Globus pallidus (tissue), 1 donor: ENCODE measurements around the gene CPA4.
"Not testable (repeated sequence)": the region's sequence is repeated elsewhere in the genome, so short reads cannot be mapped to it uniquely, and the experiment has no call there.

ENCODE experiments used
- DNase-seq: peaks from one replicate; pipeline ENCODE4 v3.0.0-alpha.2; 2015; ENCODE audit warnings: low spot score

Gene CPA4

DNA sequence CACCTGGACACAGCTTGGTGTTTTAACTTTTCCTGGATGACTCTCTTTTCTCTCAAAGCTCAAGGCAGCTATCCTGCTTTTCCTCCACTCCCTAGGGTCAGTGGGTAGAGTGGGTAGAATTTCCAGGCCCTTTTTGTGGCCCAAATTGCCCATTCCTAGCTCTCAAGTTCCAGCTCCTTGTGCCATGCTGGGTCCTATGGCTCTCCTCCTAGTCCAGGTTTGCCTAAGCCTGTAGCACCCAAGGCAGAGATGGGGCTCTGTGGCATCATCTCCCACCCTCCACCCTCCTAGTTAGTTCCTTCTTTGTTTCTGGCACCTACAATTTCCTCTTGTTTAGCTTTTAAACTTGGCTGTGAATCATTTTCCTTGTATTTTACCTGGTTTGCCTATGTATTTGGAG is 9.7 kb downstream of the CPA4 start:
- no peak for DNase-seq

DNA sequence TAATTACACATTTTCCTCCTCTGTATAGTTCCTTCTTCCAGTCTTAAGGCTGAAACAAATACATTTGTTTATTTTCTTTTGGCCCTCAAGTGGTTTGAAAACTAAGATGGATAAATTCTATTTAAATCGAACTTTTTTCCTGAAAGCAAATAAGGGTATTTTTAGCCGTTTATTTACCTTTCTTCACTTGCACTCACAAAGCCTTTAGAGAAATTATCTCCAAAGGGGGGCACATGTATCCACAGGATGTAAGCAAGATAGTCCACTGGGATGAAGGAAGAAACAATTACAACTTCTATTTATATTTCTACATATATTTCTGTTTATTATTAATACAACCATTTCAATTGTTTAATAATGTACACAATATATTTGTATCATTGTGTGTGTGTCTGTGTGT is 10.2 kb downstream of the CPA4 start:
- no peak for DNase-seq

DNA sequence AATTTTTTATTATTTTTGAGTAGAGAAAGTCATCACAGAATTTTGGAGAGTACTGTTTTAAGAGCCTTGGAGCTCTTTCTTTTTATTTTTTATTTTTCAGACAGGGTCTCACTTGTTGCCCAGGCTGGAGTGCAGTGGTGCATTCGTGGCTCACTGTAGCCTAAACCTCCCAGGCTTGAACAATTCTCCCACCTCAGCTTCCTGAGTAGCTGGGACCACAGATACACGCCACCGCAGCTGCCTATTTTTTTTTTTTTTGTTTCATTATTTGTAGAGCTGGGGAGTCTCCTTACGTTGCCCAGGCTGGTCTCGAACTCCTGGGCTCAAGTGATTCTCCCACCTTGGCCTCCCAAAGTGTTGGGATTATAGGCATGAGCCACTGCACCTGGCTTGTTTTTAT is 10.6 kb downstream of the CPA4 start:
- DNase-seq, result no peak

DNA sequence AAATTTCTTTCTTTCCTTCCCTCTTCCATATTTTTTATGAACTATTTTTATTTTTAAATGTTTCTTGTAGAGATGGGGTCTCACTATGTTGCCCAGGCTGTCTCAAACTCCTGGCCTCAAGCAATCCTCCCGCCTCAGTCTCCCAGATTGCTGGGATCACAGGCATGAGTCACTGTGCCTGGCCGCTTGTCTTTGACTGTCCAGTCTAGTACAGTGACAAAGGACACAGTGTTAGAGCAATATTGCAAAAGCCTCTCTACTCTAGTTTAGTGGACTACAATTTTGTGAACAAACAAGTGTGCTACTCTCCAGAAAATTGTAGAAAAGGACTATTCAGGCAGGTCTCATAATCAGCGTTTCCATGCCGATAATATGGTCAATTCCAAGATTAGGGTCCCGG is 11.0 kb downstream of the CPA4 start:
- DNase-seq, result no peak

DNA sequence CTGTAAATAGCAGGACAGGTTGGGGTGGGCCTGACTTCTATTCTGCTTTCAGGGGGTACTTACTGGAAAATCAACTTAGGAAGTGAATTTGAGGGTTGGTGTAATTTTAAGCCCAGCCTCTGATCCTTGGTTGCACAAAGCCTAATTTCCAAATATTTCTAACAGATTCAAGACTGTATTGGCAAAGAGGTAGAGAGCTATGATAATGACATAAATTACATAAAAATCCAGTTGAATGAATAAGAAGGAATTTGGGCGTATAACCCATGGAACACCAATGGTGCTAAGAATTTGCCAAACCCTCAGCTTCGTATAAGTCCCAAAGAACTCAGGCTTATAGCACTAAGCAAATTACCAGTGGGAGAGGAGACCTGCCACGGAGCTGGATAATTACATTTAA is 11.9 kb downstream of the CPA4 start:
- no peak for DNase-seq

DNA sequence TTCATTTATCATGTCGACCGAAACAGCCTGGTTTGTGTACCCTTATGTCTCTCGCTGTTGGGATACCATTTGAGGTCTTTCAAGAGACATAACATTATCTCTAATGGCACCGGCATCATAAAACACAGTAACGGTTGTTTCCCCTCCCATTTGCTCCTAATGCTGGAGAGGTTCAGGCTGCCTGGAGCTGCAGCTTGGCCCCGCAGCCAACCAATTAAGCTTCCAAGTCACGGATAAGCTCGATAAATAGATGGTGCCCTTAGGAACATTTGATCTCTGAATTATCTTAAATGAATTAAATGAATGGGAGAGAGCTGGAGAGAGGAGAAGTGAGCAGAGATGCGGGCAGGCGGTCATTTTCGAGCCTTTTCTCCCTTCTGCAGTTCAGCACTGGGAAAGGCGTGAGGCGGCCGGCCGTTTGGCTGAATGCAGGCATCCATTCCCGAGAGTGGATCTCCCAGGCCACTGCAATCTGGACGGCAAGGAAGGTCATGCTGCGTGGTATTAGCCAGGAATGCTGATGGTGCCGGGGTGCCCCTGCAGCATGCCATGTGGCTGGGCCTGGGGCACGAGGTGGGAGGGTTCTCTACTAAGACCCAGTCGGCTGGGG is 12.6 kb downstream of the CPA4 start:
- DNase-seq, result no peak

DNA sequence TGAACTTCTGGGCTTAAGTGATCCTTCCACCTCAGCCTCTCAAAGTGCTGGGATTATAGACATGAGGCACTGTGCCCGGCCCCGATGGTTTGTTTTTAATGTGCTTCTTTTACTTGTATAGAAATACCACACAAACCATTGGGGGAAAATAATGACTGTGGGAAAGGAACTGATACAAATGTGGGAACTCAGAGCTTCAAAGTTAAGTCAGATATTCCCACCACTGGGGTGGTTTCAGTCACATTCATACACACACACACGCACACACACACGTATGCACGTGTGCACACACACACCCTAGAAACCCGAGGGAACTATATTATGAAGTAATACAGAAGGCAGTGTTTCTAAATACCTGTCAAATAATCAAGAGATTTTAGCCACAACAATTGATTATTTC is 17.0 kb downstream of the CPA4 start:
- DNase-seq, result no peak

DNA sequence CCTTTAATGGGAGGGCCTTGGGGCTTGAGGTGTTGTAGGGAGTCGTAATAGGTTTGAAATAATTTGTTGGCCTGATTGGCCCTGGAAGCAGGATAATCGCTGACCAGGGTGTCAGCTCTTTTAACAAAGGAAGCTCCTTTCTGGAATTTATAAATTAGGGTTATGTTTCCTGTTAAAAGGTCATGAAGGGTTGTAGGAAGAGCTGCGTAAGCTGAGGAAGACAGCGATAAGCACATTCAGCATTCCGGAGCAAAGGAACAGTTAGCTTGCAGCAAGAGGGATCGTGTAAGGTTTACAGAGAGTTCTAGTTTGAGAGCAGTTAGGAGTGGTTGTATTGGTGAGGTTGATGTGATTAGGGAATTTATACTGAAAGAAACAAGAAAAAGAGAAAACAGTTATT is 21.3 kb downstream of the CPA4 start:
- no peak for DNase-seq

DNA sequence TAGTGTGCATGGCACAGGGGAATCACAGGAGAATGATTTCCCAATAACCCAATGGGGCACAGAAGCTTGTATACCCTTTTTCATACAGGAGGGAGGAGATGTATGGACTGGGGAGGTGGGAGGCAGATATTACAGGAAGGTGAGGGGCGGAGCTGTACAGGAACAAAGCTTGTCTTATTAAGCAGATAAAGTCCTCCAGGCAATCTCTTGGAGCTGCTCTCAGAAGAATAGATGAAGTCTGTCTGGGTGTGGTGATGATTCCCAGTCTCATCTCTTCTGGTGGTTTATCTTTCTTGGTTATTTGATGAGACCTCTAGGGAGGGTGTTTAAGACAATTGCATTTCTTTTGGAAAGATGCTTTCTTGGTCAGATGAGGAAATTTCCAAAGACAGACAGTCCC is 26.6 kb downstream of the CPA4 start:
- DNase-seq, result no peak

DNA sequence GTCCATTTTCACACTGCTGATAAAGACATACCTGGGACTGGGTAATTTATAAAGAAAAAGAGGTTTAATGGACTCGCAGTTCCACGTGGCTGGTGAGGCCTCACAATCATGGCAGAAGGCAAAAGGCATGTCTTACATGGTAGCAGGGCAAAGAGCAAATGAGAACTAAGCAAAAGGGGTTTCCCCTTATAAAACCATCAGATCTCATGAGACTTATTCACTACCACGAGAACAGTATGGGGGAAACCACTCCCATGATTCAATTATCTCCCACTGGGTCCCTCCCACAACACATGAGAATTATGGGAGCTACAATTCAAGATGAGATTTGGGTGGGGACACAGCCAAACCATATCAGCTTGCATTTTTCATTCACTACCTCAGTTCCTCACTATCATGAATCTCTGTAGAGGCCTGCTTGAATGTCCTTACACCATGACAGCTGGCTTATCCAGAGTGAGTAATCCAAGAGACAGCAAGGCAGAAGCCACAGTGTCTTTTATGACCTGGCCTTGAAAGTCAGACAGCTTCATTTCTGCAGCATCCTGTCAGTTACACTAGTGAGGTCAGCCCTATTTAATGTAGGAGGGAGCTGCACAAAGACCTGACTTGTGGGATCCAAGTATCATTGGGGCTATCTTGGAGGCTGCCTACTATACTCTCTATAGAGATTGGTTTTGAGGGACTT is 28.7 kb downstream of the CPA4 start:
- not testable (repeated sequence) for DNase-seq

DNA sequence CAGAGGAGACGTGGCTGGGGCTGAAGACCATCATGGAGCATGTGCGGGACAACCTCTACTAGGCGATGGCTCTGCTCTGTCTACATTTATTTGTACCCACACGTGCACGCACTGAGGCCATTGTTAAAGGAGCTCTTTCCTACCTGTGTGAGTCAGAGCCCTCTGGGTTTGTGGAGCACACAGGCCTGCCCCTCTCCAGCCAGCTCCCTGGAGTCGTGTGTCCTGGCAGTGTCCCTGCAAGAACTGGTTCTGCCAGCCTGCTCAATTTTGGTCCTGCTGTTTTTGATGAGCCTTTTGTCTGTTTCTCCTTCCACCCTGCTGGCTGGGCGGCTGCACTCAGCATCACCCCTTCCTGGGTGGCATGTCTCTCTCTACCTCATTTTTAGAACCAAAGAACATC is 29.7 kb downstream of the CPA4 start:
- DNase-seq, result no peak

DNA sequence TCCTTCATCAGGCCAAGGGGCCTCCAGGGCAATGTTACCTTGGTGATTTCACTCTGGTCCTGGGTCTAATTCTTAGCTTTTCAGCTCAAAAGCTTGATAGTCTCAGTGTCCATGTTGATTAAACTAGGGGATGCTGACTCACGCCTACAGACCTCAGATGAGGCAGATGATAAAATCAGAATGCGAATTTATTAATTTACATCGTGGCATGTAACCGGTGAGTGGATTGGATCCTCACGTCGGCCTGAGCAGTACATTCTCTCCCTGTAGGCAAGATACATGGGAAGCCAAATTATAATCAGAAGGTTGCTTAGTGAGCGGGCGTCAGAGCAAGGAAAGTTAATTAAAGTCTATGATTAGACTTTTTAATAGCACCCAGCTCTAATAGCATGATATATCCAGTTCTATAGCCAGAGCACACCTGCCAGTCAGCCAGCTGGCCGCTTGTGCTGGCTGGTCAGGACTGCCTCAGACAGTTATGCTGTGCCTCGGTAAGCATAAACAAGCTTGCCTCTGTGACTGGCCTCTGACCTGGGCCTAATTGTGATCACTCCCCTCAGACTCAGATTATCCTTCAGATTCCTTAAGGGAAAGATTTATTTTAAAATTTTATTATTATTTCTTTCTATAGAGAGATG is 31.5 kb downstream of the CPA4 start:
- no peak for DNase-seq

DNA sequence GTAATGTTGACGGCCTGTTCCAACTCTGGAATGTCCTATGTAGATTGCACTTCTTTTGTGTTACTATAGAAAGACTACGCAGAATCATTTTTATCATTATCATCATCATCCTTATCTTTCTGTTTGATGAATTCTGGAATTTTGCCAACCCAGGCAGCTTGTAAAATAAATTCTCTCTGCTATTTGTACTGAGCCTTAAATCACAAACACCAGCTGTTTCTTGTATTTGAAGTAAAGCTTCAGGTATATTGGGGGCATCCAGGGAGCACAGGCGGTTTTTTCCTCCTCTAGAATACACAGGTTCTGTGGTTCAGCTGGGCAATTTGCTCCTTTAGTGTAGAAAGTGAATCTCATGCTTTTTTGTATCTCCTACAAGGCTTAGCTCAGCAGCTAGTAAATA is 36.7 kb downstream of the CPA4 start:
- DNase-seq, result no peak

DNA sequence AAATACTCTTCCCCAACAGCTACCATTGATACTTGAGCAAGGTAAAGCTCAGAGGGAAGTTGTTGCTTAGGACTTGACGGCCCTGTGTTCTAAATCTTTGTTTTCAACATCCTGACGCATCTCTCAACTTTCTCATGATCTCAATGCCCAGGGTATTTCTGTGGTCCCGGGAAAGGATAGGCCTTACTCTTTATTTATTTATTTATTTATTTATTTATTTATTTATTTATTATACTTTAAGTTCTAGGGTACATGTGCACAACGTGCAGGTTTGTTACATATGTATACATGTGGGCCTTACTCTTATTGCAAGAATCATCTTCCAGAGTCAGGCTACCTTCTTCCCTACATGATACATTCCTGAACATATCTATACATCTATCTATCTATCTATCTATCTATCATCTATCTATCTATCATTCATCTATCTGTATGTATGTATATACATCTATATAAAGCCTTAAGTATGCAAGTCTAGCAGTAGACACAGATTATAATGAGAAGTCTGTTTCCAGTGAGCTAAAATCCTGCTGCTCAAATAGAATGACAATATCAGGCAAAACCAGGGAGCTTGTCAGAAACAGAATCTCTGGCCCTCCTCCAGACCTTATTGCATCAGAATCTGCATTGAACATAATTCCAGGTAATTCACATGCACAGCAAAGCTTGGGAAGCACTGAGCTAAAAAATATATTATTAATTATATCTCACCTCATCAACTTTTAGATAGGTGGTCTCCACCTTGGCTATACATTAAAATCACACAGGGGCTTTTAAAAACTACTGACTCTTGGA is 39.5 kb downstream of the CPA4 start:
- DNase-seq, result no peak

DNA sequence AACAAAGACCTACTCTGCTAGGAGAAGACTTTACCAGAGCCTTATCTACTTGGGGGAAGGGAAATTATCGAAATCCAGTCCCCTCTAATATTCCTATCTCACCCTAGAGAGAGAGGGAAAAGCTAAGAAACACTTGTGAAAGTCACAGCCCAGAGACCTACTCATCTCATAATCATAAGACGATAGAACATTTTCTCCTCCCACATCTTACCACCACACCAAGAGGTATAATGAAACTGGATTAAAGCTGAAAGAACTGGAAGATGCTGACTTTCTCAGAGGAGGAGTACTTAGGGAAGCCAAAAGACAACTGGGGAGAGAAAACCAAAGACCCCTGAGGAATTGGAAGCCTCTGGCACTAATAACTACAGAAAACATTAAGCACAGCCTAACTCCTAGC is 40.9 kb downstream of the CPA4 start:
- no peak for DNase-seq

DNA sequence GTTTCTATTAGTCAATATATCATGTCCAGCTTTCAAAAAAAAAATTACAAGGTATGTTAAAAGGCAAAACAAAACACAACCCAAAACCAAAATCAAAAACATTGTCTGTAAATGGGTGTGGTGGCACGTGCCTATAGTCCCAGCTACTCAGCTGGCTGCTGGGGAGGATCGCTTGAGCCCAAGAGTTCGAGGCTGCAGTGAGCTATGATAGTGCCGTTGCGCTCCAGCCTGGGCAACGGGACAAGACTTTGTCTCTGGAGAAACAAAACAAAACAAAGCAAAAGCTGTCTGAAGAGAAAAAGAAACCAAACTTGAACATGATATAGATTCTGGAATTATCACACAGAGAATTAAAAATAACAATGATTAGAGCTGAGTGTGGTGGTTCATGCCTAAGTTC is 41.3 kb downstream of the CPA4 start:
- DNase-seq, result no peak

DNA sequence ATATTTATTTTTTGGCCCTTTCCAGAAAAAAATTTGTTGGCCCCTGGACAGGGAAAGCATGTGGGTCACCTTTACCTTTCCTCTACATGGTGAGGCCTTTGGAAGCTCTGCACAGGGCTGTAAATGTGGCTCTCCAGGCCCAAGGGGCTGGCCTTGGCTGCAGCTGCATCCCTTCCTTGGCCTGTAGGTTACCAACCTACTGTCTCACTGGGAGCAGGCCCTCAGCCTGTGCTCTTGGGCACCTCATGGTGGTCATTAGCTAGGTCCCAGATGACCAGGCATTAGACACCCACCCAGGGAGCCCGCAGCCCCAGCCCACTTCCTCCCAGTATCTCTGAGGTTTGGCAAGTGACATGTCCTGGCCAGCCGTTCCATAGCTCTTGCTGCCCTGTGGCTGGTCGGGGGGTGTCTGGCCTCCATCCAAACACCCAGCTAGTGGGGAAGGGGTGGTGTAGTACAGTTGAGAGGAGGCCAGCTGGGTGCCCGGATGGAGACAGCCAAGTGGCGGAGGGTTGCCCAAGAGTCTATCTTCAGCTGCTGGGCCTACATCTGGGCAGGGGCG is 44.5 kb downstream of the CPA4 start:
- DNase-seq, result no peak

DNA sequence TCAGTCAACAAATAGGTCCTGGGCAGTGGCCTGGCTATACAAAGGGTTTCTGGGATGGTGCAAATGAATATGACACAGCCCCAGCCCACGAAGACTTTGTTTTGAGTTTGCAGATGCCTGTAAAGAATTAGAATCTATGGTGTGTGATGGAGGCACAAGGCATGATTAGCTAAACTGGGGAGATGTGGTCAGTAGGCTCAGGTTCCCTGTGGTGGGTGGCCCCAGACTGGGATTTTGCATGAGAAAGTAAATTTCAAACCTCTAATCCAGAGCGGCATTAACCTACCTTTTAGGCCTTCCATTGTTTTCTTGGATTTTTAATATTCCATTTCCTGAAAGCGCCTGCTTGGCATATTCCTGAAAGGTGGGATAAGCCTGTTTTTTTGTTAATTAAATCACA is 45.3 kb downstream of the CPA4 start:
- DNase-seq, result no peak

DNA sequence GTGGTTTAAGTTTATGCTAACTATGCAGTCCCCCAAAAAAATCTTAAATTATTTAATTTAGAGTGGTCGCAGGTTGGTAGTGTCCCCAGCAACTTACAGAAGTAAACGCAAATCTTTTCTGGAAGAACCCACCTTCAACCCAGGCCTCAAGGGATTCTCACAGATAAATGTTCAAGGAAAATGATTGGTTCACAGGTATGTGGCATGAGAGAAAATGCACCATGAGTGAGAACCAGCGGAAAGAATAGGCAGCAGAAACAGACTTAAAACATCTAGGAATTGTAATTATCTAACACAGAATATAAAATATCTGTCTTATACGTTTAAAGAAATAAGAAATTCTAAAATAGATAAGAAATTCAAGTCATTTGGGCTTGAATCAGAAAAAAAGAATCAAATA is 48.9 kb downstream of the CPA4 start:
- no peak for DNase-seq

DNA sequence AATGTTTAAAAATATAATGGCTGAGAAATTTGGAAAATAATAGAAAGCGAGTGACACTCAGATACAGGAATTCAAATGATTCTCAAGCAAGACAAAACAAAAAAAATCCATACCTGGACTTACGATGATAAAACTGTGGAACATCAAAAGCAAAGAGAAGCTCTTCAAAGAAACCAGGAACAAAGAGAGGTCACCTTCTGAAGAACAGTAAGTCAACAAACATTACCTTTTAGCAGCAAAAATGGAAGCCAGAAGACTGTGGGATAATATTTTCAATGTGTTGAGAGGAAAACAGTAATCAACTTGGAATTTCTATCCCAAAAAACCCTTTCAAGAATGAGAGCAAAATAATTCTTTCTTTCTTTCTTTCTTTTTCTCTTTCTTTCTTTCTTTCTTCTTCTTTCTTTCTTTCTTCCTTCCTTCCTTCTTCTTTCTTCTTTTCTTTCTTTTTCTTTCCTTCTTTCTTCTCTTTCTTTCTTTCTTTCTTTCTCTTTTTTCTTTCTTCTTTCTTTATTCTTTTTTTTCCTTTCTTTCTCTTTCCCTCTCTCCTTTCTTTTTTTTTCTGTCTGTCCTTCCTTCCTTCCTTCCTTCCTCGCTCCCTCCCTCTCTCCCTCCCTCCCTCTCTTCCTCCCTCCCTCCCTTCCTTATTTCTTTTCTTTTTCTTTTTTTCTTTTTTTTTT is 49.9 kb downstream of the CPA4 start:
- no peak for DNase-seq

DNA sequence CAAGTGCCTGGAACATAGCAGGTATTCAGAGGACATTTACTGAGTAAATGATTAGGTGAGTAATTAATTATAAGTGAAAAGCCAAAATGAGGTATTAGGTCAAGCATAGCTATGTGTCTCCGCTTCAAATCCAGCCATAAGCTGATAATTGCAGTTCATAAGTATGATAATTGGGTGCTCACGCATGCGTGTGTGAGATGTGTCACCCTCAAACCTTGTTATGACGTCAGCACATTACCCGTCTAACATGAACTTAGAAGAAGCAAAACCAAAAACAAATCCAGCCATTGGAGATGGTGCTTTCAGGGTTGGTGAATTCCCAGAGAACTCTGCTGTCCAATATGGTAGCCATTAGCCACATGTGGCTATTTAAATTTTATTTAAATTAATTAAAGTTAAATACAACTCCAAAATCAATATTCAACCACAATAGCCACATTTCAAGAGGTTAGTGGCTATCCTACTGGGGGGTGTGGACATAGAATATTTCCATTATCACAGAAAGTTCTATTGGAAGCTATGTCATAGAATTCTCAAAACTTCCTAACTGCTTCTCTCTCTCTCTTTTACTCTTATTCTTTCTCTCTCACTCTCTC is 51.4 kb downstream of the CPA4 start, which contains the start of gene CPA5:
TSS of gene CPA5 (plus strand) at position 546 of the 596 bp plus-strand sequence. CDS start 1,670 bp downstream, outside the sequence.
- no peak for DNase-seq
